Trophoblast cell (in vitro differentiated cells and primary cell): ENCODE measurements around the gene ARHGAP26.

Experiments
- DNase-seq, 2 donors: peaks; one replicate each; pipeline ENCODE4 v3.0.0-alpha.2; 2016
- H2AFZ ChIP-seq: 2 replicates; pipeline ENCODE4 v1.6.1; 2013; ENCODE audit warnings: low read length, moderate library complexity, mild to moderate bottlenecking; ENCODE audit not compliant: insufficient read depth, poor library complexity
- H2AK5ac ChIP-seq: 2 replicates; pipeline ENCODE4 v1.6.1; 2013; ENCODE audit warnings: mild to moderate bottlenecking, low read length
- H2BK120ac ChIP-seq: 2 replicates; pipeline ENCODE4 v1.6.1; 2013; ENCODE audit warnings: low read length, mild to moderate bottlenecking, moderate library complexity; ENCODE audit not compliant: insufficient read depth, poor library complexity
- H2BK12ac ChIP-seq: 2 replicates; pipeline ENCODE4 v1.6.1; 2013; ENCODE audit warnings: mild to moderate bottlenecking, low read length, moderate library complexity
- H2BK5ac ChIP-seq: 2 replicates; pipeline ENCODE4 v1.6.1; 2013; ENCODE audit warnings: low read length, low read depth, moderate library complexity, mild to moderate bottlenecking; ENCODE audit not compliant: poor library complexity
- H3K14ac ChIP-seq: 2 replicates; pipeline ENCODE4 v1.6.1; 2013; ENCODE audit warnings: mild to moderate bottlenecking, low read length
- H3K18ac ChIP-seq: 2 replicates; pipeline ENCODE4 v1.6.1; 2013; ENCODE audit warnings: mild to moderate bottlenecking, low read length
- H3K23ac ChIP-seq: 2 replicates; pipeline ENCODE4 v1.6.1; 2013; ENCODE audit warnings: low read length
- H3K27ac ChIP-seq: 2 replicates; pipeline ENCODE4 v1.5.1; 2013; ENCODE audit warnings: low read depth, mild to moderate bottlenecking, inconsistent platforms, low read length, moderate library complexity
- H3K27me3 ChIP-seq: 2 replicates; pipeline ENCODE4 v1.6.1; 2013; ENCODE audit warnings: inconsistent platforms, mild to moderate bottlenecking, low read length, moderate library complexity; ENCODE audit not compliant: insufficient read depth
- H3K36me3 ChIP-seq, 2 experiments: 1 replicate in 1 of 2; 2 replicates in 1 of 2; pipeline ENCODE4 v1.6.1; 2013; ENCODE audit warnings: low read length in 2 of 2, mild to moderate bottlenecking in 2 of 2, moderate library complexity in 1 of 2; ENCODE audit not compliant: insufficient read depth in 2 of 2, control insufficient read depth in 1 of 2
- H3K4ac ChIP-seq: 2 replicates; pipeline ENCODE4 v1.6.1; 2013; ENCODE audit warnings: low read depth, mild to moderate bottlenecking, low read length, moderate library complexity
- H3K4me1 ChIP-seq, 2 experiments: 1 replicate in 1 of 2; 2 replicates in 1 of 2; pipeline ENCODE4 v1.6.1; 2013; ENCODE audit warnings: low read length in 2 of 2, mild to moderate bottlenecking in 2 of 2, moderate library complexity in 1 of 2; ENCODE audit not compliant: insufficient read depth in 2 of 2, control insufficient read depth in 1 of 2
- H3K4me2 ChIP-seq: 2 replicates; pipeline ENCODE4 v1.6.1; 2013; ENCODE audit warnings: inconsistent platforms, mild to moderate bottlenecking, low read length, moderate library complexity
- H3K4me3 ChIP-seq: 2 replicates; pipeline ENCODE4 v1.5.1; 2013; ENCODE audit warnings: mild to moderate bottlenecking, low read depth, low read length, inconsistent platforms
- H3K79me1 ChIP-seq: one replicate; pipeline ENCODE4 v1.6.1; 2013; ENCODE audit warnings: low read length
- H3K79me2 ChIP-seq: 2 replicates; pipeline ENCODE4 v1.6.1; 2013; ENCODE audit warnings: low read length, mild to moderate bottlenecking; ENCODE audit not compliant: control insufficient read depth, insufficient read depth, poor library complexity
- H3K9ac ChIP-seq: 2 replicates; pipeline ENCODE4 v1.6.1; 2013; ENCODE audit warnings: mild to moderate bottlenecking, low read length
- H3K9me3 ChIP-seq: 2 replicates; pipeline ENCODE4 v1.6.1; 2013; ENCODE audit warnings: low read depth, mild to moderate bottlenecking, control low read depth, inconsistent platforms, low read length; ENCODE audit not compliant: insufficient read depth
- H4K12ac ChIP-seq: 2 replicates; pipeline ENCODE4 v1.6.1; 2013; ENCODE audit warnings: low read depth, mild to moderate bottlenecking, low read length, moderate library complexity
- H4K8ac ChIP-seq: 2 replicates; pipeline ENCODE4 v1.6.1; 2013; ENCODE audit warnings: low read depth, mild to moderate bottlenecking, low read length, moderate library complexity
- H4K91ac ChIP-seq: one replicate; pipeline ENCODE4 v1.6.1; 2013; ENCODE audit warnings: low read depth, mild to moderate bottlenecking, low read length, moderate library complexity
- WGBS: extraction: QIAGEN DNeasy Blood & Tissue Kit; methylation state at CpG from one replicate; pipeline ENCODE4 v1.1.7; 2013; ENCODE audit warnings: missing lambda C conversion rate; ENCODE audit not compliant: insufficient read length, insufficient coverage; ENCODE audit errors: extremely low coverage; 5-methylcytosine and 5-hydroxymethylcytosine counted together

Gene ARHGAP26

GRCh38 chr5:142830241-142831008 is 60.2 kb downstream of the ARHGAP26 start:
- Histone ChIP-seq H3K4ac (no peak overlapping the region), H3K14ac (no peak overlapping the region), H3K4me3 (no peak overlapping the region), H3K9ac (no peak overlapping the region), H3K23ac (no peak overlapping the region), H2BK5ac (no peak overlapping the region), H3K79me2 (no peaks in the 10 kb centered on the region), H3K27me3 (no peaks in the 10 kb centered on the region), H2AFZ (no peak overlapping the region), H3K4me2 (no peak overlapping the region), H2AK5ac (no peak overlapping the region), H3K36me3 (no peaks in the 10 kb centered on the region), H2BK120ac (no peak overlapping the region), H3K27ac (no peak overlapping the region), H3K9me3 (no peaks in the 10 kb centered on the region), H4K91ac (no peak overlapping the region), H3K79me1 (no peaks in the 10 kb centered on the region), H2BK12ac (no peak overlapping the region), H4K8ac (no peak overlapping the region), H3K18ac (no peak overlapping the region), H4K12ac (no peak overlapping the region), H3K4me1 (no peaks in the 10 kb centered on the region)
- DNase-seq: peak; percentile 62 to 78
- 100% methylated on average over 2 of the region's 8 CpGs for WGBS

DNA sequence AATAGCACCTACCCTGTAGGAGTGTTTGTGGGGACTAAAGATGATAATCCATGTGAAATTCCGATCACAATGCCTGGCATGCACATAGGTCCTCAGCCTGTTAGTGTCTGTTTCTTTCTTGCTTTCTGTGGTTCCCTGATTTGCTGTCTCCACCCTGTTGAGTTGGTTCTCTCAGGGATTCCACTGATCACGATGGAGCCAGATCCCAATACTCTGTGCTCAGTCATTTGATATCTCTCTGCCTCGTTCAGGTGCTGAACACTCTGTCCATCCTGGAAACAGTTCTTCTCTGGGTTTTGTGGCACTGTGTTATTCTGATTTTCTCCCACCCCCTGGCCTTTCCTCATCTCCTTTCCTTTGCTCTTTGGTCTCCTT is 60.8 kb downstream of the ARHGAP26 start:
- H2BK5ac ChIP-seq: no peak overlapping the region
- no peaks in the 10 kb centered on the region for H3K79me2 ChIP-seq
- no peak for DNase-seq
- H3K9ac ChIP-seq: no peak overlapping the region
- H3K23ac ChIP-seq: no peak overlapping the region
- H2BK12ac ChIP-seq: no peak overlapping the region
- H3K18ac ChIP-seq: no peak overlapping the region
- no peak overlapping the region for H2BK120ac ChIP-seq
- no peak overlapping the region for H3K4me3 ChIP-seq
- no peak overlapping the region for H3K27ac ChIP-seq
- no peak overlapping the region for H4K91ac ChIP-seq
- no peaks in the 10 kb centered on the region for H3K79me1 ChIP-seq
- H4K12ac ChIP-seq: no peak overlapping the region
- no peaks in the 10 kb centered on the region for H3K9me3 ChIP-seq
- H3K27me3 ChIP-seq: no peaks in the 10 kb centered on the region
- no CpG with 5 or more reads among the region's 3 CpGs for WGBS
- H3K14ac ChIP-seq: no peak overlapping the region
- H3K4me2 ChIP-seq: no peak overlapping the region
- no peaks in the 10 kb centered on the region for H3K4me1 ChIP-seq
- no peak overlapping the region for H3K4ac ChIP-seq
- H2AFZ ChIP-seq: no peak overlapping the region
- H2AK5ac ChIP-seq: no peak overlapping the region
- H4K8ac ChIP-seq: no peak overlapping the region
- no peaks in the 10 kb centered on the region for H3K36me3 ChIP-seq

DNA sequence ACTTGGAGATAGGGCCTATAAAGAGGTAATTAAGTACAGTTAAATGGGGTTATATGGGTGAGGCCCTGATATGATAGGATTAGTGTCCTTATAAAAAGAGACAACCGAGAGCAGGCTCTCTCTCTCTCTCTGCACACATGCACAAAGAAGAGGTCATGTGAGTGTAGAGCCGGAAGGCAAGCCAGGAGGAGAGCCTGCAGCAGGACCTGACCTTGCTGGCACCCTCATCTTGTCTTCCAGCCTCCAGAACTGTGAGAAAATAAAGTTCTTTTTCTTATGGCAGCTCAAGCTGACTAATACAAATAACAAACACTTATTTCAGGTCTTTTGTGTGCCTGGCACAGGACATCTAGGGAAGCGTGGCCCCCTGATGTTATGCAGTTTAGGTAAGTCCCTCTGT is 62.1 kb downstream of the ARHGAP26 start:
- H3K4me3 ChIP-seq: no peak overlapping the region
- no peaks in the 10 kb centered on the region for H3K27me3 ChIP-seq
- no CpG with 5 or more reads among the region's 3 CpGs for WGBS

DNA sequence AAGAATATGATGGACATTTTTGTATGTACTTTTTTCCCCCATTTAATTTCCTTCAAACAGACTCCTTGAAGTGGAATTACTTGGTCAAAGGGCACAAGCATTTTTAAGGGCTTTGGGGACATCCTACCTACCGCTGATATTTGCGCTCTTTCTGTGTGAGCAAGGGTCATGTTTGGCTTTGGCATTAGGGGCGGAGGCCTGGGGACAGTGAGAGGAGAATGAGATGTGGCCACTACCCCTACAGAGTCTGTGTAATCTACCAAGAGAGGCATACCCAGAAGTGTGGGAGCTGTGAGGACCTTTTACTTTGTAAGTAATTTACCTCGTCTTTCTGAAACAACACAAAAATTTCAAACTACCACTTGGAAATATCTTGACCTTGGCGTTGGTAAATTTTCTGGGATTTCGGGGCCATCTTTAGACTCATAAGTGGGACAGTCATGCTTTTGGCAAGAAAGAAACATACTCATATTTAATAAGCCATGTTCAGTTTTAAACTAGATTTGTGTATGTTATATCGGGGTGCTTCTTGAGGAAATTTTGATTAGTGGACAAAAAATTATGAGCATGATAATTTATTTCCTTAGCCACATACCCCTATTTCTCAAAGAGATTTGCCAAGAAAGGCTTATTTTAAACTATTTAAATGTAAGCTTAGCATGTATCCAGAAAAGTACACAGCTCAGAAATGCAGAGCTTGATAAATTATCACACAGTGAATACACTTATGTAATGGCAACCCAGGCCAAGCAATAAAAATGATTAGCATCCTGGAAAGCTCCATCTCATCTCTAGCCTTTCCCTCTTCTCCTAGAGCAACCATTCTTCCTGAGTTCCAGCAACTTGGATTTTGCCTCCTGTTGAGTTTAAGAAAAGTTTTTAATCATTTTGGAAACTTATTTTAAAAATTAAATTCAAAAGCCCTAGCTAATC is 63.6 kb downstream of the ARHGAP26 start:
- no peak overlapping the region for H2BK5ac ChIP-seq
- no peaks in the 10 kb centered on the region for H3K36me3 ChIP-seq
- H3K23ac ChIP-seq: no peak overlapping the region
- no peak overlapping the region for H2BK12ac ChIP-seq
- no peaks in the 10 kb centered on the region for H3K79me2 ChIP-seq
- no peaks in the 10 kb centered on the region for H3K9me3 ChIP-seq
- H2BK120ac ChIP-seq: no peak overlapping the region
- H3K27ac ChIP-seq: no peak overlapping the region
- no peak overlapping the region for H4K8ac ChIP-seq
- no peak overlapping the region for H3K4me2 ChIP-seq
- H3K4me3 ChIP-seq: no peak overlapping the region
- no peaks in the 10 kb centered on the region for H3K4me1 ChIP-seq
- no peak for DNase-seq
- no peak overlapping the region for H3K4ac ChIP-seq
- no peak overlapping the region for H4K12ac ChIP-seq
- H3K27me3 ChIP-seq: no peaks in the 10 kb centered on the region
- H3K79me1 ChIP-seq: no peaks in the 10 kb centered on the region
- no peak overlapping the region for H3K9ac ChIP-seq
- H3K14ac ChIP-seq: no peak overlapping the region
- H4K91ac ChIP-seq: no peak overlapping the region
- WGBS: no CpG with 5 or more reads among the region's 7 CpGs
- H3K18ac ChIP-seq: no peak overlapping the region
- no peak overlapping the region for H2AFZ ChIP-seq
- no peak overlapping the region for H2AK5ac ChIP-seq

More for the DNA sequence above, 62.1 kb downstream of the ARHGAP26 start:
- H3K27ac ChIP-seq: no peak overlapping the region
- H2AK5ac ChIP-seq: no peak overlapping the region
- no peak overlapping the region for H2BK120ac ChIP-seq
- H2BK12ac ChIP-seq: no peak overlapping the region
- H2BK5ac ChIP-seq: no peak overlapping the region
- no peak overlapping the region for H3K23ac ChIP-seq
- H3K4me1 ChIP-seq: no peaks in the 10 kb centered on the region
- H3K4me2 ChIP-seq: no peak overlapping the region
- no peaks in the 10 kb centered on the region for H3K36me3 ChIP-seq
- H3K18ac ChIP-seq: no peak overlapping the region
- H3K4ac ChIP-seq: no peak overlapping the region
- H4K91ac ChIP-seq: no peak overlapping the region
- no peaks in the 10 kb centered on the region for H3K79me1 ChIP-seq
- no peaks in the 10 kb centered on the region for H3K79me2 ChIP-seq
- no peak overlapping the region for H4K8ac ChIP-seq
- no peaks in the 10 kb centered on the region for H3K9me3 ChIP-seq
- no peak overlapping the region for H3K14ac ChIP-seq
- no peak overlapping the region for H2AFZ ChIP-seq
- H4K12ac ChIP-seq: no peak overlapping the region
- no peak overlapping the region for H3K9ac ChIP-seq
- peak; percentile 87 for DNase-seq
